ENCODE measurements around the gene SEMA3E.

- TF ChIP-seq CTCF (IDR thresholded peaks at IDR 0.05) (no peak), POLR2AphosphoS5 (IDR thresholded peaks at IDR 0.05) (no peak), POLR2A (IDR thresholded peaks at IDR 0.05) (no peak), EP300 (IDR thresholded peaks at IDR 0.05) (no peak)
These were observed 98.8 kb downstream of the SEMA3E start for GRCh38 chr7:83550100-83550499.
